ENCODE data around the gene GMCL2.

Gene GMCL2

GRCh38 chr5:178182158-178182876 lies 4.9 kb downstream of the GMCL2 start:
- DNase-seq (ENCODE audit: low read depth), result no peak

- no peak for DNase-seq (ENCODE audit: low read depth)
These were observed 6.9 kb downstream of the GMCL2 start for GRCh38 chr5:178180141-178180863.

GRCh38 chr5:178177569-178177968 lies 9.6 kb downstream of the GMCL2 start:
- DNase-seq (ENCODE audit: low read depth), result no peak

- no peak for DNase-seq (ENCODE audit: low read depth)
These were observed 10.4 kb downstream of the GMCL2 start for GRCh38 chr5:178176791-178177190.

GRCh38 chr5:178174456-178174855 lies 12.7 kb downstream of the GMCL2 start:
- DNase-seq (ENCODE audit: low read depth), result no peak

- no peak for DNase-seq (ENCODE audit: low read depth)
These were observed 16.7 kb downstream of the GMCL2 start for GRCh38 chr5:178170455-178170854.

- DNase-seq (ENCODE audit: low read depth), result no peak
These were observed 21.6 kb downstream of the GMCL2 start for GRCh38 chr5:178165581-178165980.

GRCh38 chr5:178163772-178164735 lies 23.1 kb downstream of the GMCL2 start:
- DNase-seq (ENCODE audit: low read depth), result peak; percentile 31

GRCh38 chr5:178162481-178162880 lies 24.7 kb downstream of the GMCL2 start:
- no peak for DNase-seq (ENCODE audit: low read depth)

- no peak for DNase-seq (ENCODE audit: low read depth)
These were observed 27.0 kb downstream of the GMCL2 start for GRCh38 chr5:178160176-178160575.

- no peak for DNase-seq (ENCODE audit: low read depth)
These were observed 32.1 kb downstream of the GMCL2 start for GRCh38 chr5:178155065-178155464.

GRCh38 chr5:178153530-178154340 lies 33.4 kb downstream of the GMCL2 start, which contains the start of gene NHP2:
Gene NHP2, minus strand, starts transcription at chr5:178153885. Its CDS starts 68 bp downstream, at chr5:178153817.
- peak; percentile 98 for DNase-seq (ENCODE audit: low read depth)

- DNase-seq (ENCODE audit: low read depth), result no peak
These were observed 34.4 kb downstream of the GMCL2 start for GRCh38 chr5:178152491-178153444.

- DNase-seq (ENCODE audit: low read depth), result no peak
These were observed 36.0 kb downstream of the GMCL2 start for GRCh38 chr5:178150977-178151734.

GRCh38 chr5:178149199-178149932 lies 37.8 kb downstream of the GMCL2 start:
- no peak for DNase-seq (ENCODE audit: low read depth)

GRCh38 chr5:178147406-178147805 lies 39.8 kb downstream of the GMCL2 start:
- no peak for DNase-seq (ENCODE audit: low read depth)

- DNase-seq (ENCODE audit: low read depth), result no peak
These were observed 41.0 kb downstream of the GMCL2 start for GRCh38 chr5:178145965-178146820.

- no peak for DNase-seq (ENCODE audit: low read depth)
These were observed 43.3 kb downstream of the GMCL2 start for GRCh38 chr5:178143901-178144300.
